Measurements from ENCODE around the gene ADAMTS6. TPM values are rescaled to one million over a fixed set of nuclear protein-coding genes. Genes with fewer than 3 reads are reported as not detected.

ADAMTS6 gene
- total RNA-seq, 2 experiments from 2014 or later: 2.0 to 2.6 TPM

GRCh38 chr5:65462139-65462705 lies 19.5 kb downstream of the ADAMTS6 start:
- ATAC-seq (ENCODE audit: poor library complexity): no peak
- ChIA-PET CTCF (no interaction called here), POLR2A (no interaction called here)
- Mint-ChIP-seq H3K27me3 (no peaks in the 10 kb centered on the region), H3K36me3 (ENCODE audit: low read depth) (no peaks in the 10 kb centered on the region), H3K4me1 (ENCODE audit: low read depth) (no peaks in the 10 kb centered on the region), H3K27ac (no peak overlapping the region), H3K4me3 (no peak overlapping the region), H3K9me3 (no peaks in the 10 kb centered on the region)
- H3K27ac ChIP-seq (ENCODE audit: low read depth in 1 of 2, low read length in 2 of 2): no peak overlapping the region
- H3K36me3 ChIP-seq (ENCODE audit: insufficient read depth, low read length): no peaks in the 10 kb centered on the region
- no peaks in the 10 kb centered on the region for H3K27me3 ChIP-seq (ENCODE audit: control insufficient read depth in 1 of 2, insufficient read depth in 2 of 2, low read length in 2 of 2)
- intact Hi-C loops (cut with DNase I, micrococcal nuclease): no loop called here
- DNase-seq: no peak
- no peak for TF ChIP-seq CTCF (IDR thresholded peaks at IDR 0.05)
- H3K9me3 ChIP-seq (ENCODE audit: control insufficient read depth in 1 of 2, insufficient read depth in 1 of 2, low read length in 2 of 2): no peaks in the 10 kb centered on the region
- no peaks in the 10 kb centered on the region for H3K4me1 ChIP-seq (ENCODE audit: insufficient read depth, low read length)
- H3K4me3 ChIP-seq (ENCODE audit: low read length): no peak overlapping the region

GRCh38 chr5:65461490-65461889 lies 20.2 kb downstream of the ADAMTS6 start:
- ATAC-seq (ENCODE audit: poor library complexity): no peak
- Mint-ChIP-seq H3K36me3 (ENCODE audit: low read depth) (no peaks in the 10 kb centered on the region), H3K4me3 (no peak overlapping the region), H3K9me3 (no peaks in the 10 kb centered on the region), H3K4me1 (ENCODE audit: low read depth) (no peaks in the 10 kb centered on the region), H3K27ac (no peak overlapping the region), H3K27me3 (no peaks in the 10 kb centered on the region)
- Histone ChIP-seq H3K4me3 (ENCODE audit: low read length) (no peak overlapping the region), H3K27me3 (ENCODE audit: control insufficient read depth in 1 of 2, insufficient read depth in 2 of 2, low read length in 2 of 2) (no peaks in the 10 kb centered on the region), H3K4me1 (ENCODE audit: insufficient read depth, low read length) (no peaks in the 10 kb centered on the region), H3K36me3 (ENCODE audit: insufficient read depth, low read length) (no peaks in the 10 kb centered on the region), H3K9me3 (ENCODE audit: control insufficient read depth in 1 of 2, insufficient read depth in 1 of 2, low read length in 2 of 2) (no peaks in the 10 kb centered on the region), H3K27ac (ENCODE audit: low read depth in 1 of 2, low read length in 2 of 2) (no peak overlapping the region)
- CTCF ChIA-PET: no interaction called here
- no peak for TF ChIP-seq CTCF (IDR thresholded peaks at IDR 0.05)
- DNase-seq: no peak
- POLR2A ChIA-PET: no interaction called here
- intact Hi-C loops (cut with DNase I, micrococcal nuclease): no loop called here

GRCh38 chr5:65459995-65460394 lies 21.7 kb downstream of the ADAMTS6 start:
- Histone ChIP-seq H3K36me3 (ENCODE audit: insufficient read depth, low read length) (no peaks in the 10 kb centered on the region), H3K4me1 (ENCODE audit: insufficient read depth, low read length) (no peaks in the 10 kb centered on the region), H3K4me3 (ENCODE audit: low read length) (no peak overlapping the region), H3K27ac (ENCODE audit: low read depth in 1 of 2, low read length in 2 of 2) (no peak overlapping the region), H3K9me3 (ENCODE audit: control insufficient read depth in 1 of 2, insufficient read depth in 1 of 2, low read length in 2 of 2) (no peaks in the 10 kb centered on the region), H3K27me3 (ENCODE audit: control insufficient read depth in 1 of 2, insufficient read depth in 2 of 2, low read length in 2 of 2) (no peaks in the 10 kb centered on the region)
- H3K4me1 Mint-ChIP-seq (ENCODE audit: low read depth): no peaks in the 10 kb centered on the region
- H3K36me3 Mint-ChIP-seq (ENCODE audit: low read depth): no peaks in the 10 kb centered on the region
- no peak overlapping the region for H3K4me3 Mint-ChIP-seq
- ChIA-PET CTCF (interaction anchor here (1.5 kb wide), 1 partner anchor 27 kb away, joined by 3 read pairs; no protein-coding TSS in a partner anchor), POLR2A (no interaction called here)
- intact Hi-C loops (cut with DNase I, micrococcal nuclease): no loop called here
- DNase-seq (no peak), ATAC-seq (ENCODE audit: poor library complexity) (no peak)
- TF ChIP-seq CTCF (IDR thresholded peaks at IDR 0.05): no peak
- H3K9me3 Mint-ChIP-seq: no peaks in the 10 kb centered on the region
- H3K27ac Mint-ChIP-seq: no peak overlapping the region
- H3K27me3 Mint-ChIP-seq: no peaks in the 10 kb centered on the region

All from CD4-positive, alpha-beta T cell (primary cell).